ENCODE results near the gene CYSLTR2.

CYSLTR2 gene

GRCh38 chr13:48636550-48636949, 17.2 kb upstream of the CYSLTR2 start:
- no peak for TF ChIP-seq FOXM1 (IDR thresholded peaks at IDR 0.05; ENCODE audit: borderline replicate concordance, low read depth)
- no peak for TF ChIP-seq EP300 (IDR thresholded peaks at IDR 0.05; ENCODE audit: borderline replicate concordance)
- no peak for TF ChIP-seq TAF1 (IDR thresholded peaks at IDR 0.05; ENCODE audit: low read depth)
- TF ChIP-seq TEAD4 (IDR thresholded peaks at IDR 0.05) = no peak
- no peak for TF ChIP-seq TCF12 (IDR thresholded peaks at IDR 0.05; ENCODE audit: low read depth)

- TF ChIP-seq ZBTB7A (IDR thresholded peaks at IDR 0.05; ENCODE audit: low read depth) = no peak
- TF ChIP-seq RAD21 (IDR thresholded peaks at IDR 0.05; ENCODE audit: low read depth) = no peak
- no peak for TF ChIP-seq EP300 (IDR thresholded peaks at IDR 0.05; ENCODE audit: borderline replicate concordance)
- no peak for TF ChIP-seq TAF1 (IDR thresholded peaks at IDR 0.05; ENCODE audit: low read depth)
- TF ChIP-seq REST (IDR thresholded peaks at IDR 0.05; ENCODE audit: low read depth) = no peak
- TF ChIP-seq FOXM1 (IDR thresholded peaks at IDR 0.05; ENCODE audit: borderline replicate concordance, low read depth) = no peak
- no peak for TF ChIP-seq NFIC (IDR thresholded peaks at IDR 0.05)
- no peak for TF ChIP-seq USF1 (IDR thresholded peaks at IDR 0.05)
- no peak for TF ChIP-seq MAX (IDR thresholded peaks at IDR 0.05)
- TF ChIP-seq TEAD4 (IDR thresholded peaks at IDR 0.05) = no peak
- TF ChIP-seq TCF12 (IDR thresholded peaks at IDR 0.05; ENCODE audit: low read depth) = no peak
- no peak for TF ChIP-seq EGR1 (IDR thresholded peaks at IDR 0.05)
Measured at GRCh38 chr13:48637601-48638000, 16.1 kb upstream of the CYSLTR2 start.

- TF ChIP-seq REST (IDR thresholded peaks at IDR 0.05; ENCODE audit: low read depth) = no peak
- TF ChIP-seq TCF12 (IDR thresholded peaks at IDR 0.05; ENCODE audit: low read depth) = no peak
- TF ChIP-seq RAD21 (IDR thresholded peaks at IDR 0.05; ENCODE audit: low read depth) = no peak
- TF ChIP-seq MAX (IDR thresholded peaks at IDR 0.05) = no peak
- no peak for TF ChIP-seq FOXM1 (IDR thresholded peaks at IDR 0.05; ENCODE audit: borderline replicate concordance, low read depth)
- no peak for TF ChIP-seq YY1 (IDR thresholded peaks at IDR 0.05; ENCODE audit: low read depth)
- TF ChIP-seq NFIC (IDR thresholded peaks at IDR 0.05) = no peak
- TF ChIP-seq CREB1 (IDR thresholded peaks at IDR 0.05; ENCODE audit: low read depth) = no peak
Measured at GRCh38 chr13:48640767-48641166, 13.0 kb upstream of the CYSLTR2 start.

- TF ChIP-seq ZBTB7A (IDR thresholded peaks at IDR 0.05; ENCODE audit: low read depth) (no peak), TEAD4 (IDR thresholded peaks at IDR 0.05) (no peak), EP300 (IDR thresholded peaks at IDR 0.05; ENCODE audit: borderline replicate concordance) (no peak), CEBPB (IDR thresholded peaks at IDR 0.05) (no peak), FOXM1 (IDR thresholded peaks at IDR 0.05; ENCODE audit: borderline replicate concordance, low read depth) (no peak), USF1 (IDR thresholded peaks at IDR 0.05) (no peak), YY1 (IDR thresholded peaks at IDR 0.05; ENCODE audit: low read depth) (no peak), EGR1 (IDR thresholded peaks at IDR 0.05) (no peak), TAF1 (IDR thresholded peaks at IDR 0.05; ENCODE audit: low read depth) (no peak), TCF12 (IDR thresholded peaks at IDR 0.05; ENCODE audit: low read depth) (no peak), NFIC (IDR thresholded peaks at IDR 0.05) (no peak), REST (IDR thresholded peaks at IDR 0.05; ENCODE audit: low read depth) (no peak), MAX (IDR thresholded peaks at IDR 0.05) (no peak), RAD21 (IDR thresholded peaks at IDR 0.05; ENCODE audit: low read depth) (no peak), CREB1 (IDR thresholded peaks at IDR 0.05; ENCODE audit: low read depth) (no peak)
Measured at GRCh38 chr13:48641404-48641803, 12.3 kb upstream of the CYSLTR2 start.
